SU-DHL-6 (cell line): ENCODE measurements around the gene MAML3.

Source experiments
- H2AFZ ChIP-seq: fragments of 200-600 bp; sonication (generic); 2 replicates; pipeline ENCODE4 v1.6.1; 2014; ENCODE audit warnings: low read depth, mild to moderate bottlenecking, moderate library complexity, mixed read lengths, antibody characterized with exemption, low read length; ENCODE audit not compliant: severe bottlenecking
- H3F3A ChIP-seq: fragments of 200-600 bp; shearing (Covaris generic); 2 replicates; pipeline ENCODE4 v1.6.0; 2016; ENCODE audit warnings: antibody characterized with exemption, mild to moderate bottlenecking; ENCODE audit not compliant: insufficient read depth
- H3K27ac ChIP-seq: fragments of 200-600 bp; sonication (generic); 2 replicates; pipeline ENCODE4 v1.5.1; 2016; ENCODE audit warnings: low read depth, mild to moderate bottlenecking, low read length, moderate library complexity, mixed read lengths
- H3K27me3 ChIP-seq: fragments of 200-600 bp; sonication (generic), shearing (Covaris generic); 2 replicates; pipeline ENCODE4 v1.6.0; 2014; ENCODE audit warnings: mild to moderate bottlenecking, low read length
- H3K36me3 ChIP-seq: fragments of 200-600 bp; sonication (generic); 2 replicates; pipeline ENCODE4 v1.6.1; 2014; ENCODE audit warnings: mild to moderate bottlenecking, low read length, mixed read lengths
- H3K4me2 ChIP-seq: fragments of 300-600, 200-600 bp; shearing (Covaris generic), sonication (generic); 2 replicates; pipeline ENCODE4 v1.6.0; 2014; ENCODE audit warnings: low read length, low read depth, mild to moderate bottlenecking; ENCODE audit not compliant: poor library complexity, severe bottlenecking
- H3K4me3 ChIP-seq: fragments of 200-600 bp; sonication (generic); 2 replicates; pipeline ENCODE4 v1.5.1; 2014; ENCODE audit warnings: antibody characterized with exemption, low read length, mild to moderate bottlenecking, mixed read lengths; ENCODE audit not compliant: insufficient read depth, poor library complexity, severe bottlenecking
- H3K79me2 ChIP-seq: fragments of 200-600 bp; sonication (generic); 2 replicates; pipeline ENCODE4 v1.6.1; 2014; ENCODE audit warnings: mild to moderate bottlenecking, low read length, moderate library complexity; ENCODE audit not compliant: insufficient read depth
- H3K9ac ChIP-seq: fragments of 200-600 bp; sonication (generic); 2 replicates; pipeline ENCODE4 v1.7.0; 2014; ENCODE audit warnings: mild to moderate bottlenecking, low read length
- H3K9me2 ChIP-seq: fragments of 200-600 bp; sonication (generic); replicated peaks from 2 replicates; pipeline ENCODE4 v1.6.1; 2014; ENCODE audit warnings: low read length; ENCODE audit not compliant: insufficient read depth
- H3K9me3 ChIP-seq: fragments of 200-600 bp; sonication (generic); 2 replicates; pipeline ENCODE4 v1.6.1; 2014; ENCODE audit warnings: low read length, mixed read lengths; ENCODE audit not compliant: insufficient read depth
- H4K20me1 ChIP-seq: fragments of 200-600 bp; sonication (generic); 2 replicates; pipeline ENCODE4 v1.6.1; 2014; ENCODE audit warnings: low read depth, mild to moderate bottlenecking, antibody characterized with exemption, low read length, moderate library complexity, mixed read lengths
- EZH2phosphoT487 ChIP-seq: fragments of 200-600 bp; sonication (generic), shearing (Covaris generic); conservative IDR thresholded peaks from 2 replicates; pipeline ENCODE4 v1.6.1; 2018; ENCODE audit warnings: mild to moderate bottlenecking, antibody characterized with exemption, low read length, moderate library complexity, mixed read lengths
- TF ChIP-seq, protein P1 (sequence below): fragments of 200-600 bp; sonication (generic); IDR thresholded peaks from one replicate; pipeline ENCODE4 v1.5.1; 2017; ENCODE audit warnings: antibody characterized with exemption, mild to moderate bottlenecking, low read length, moderate library complexity; ENCODE audit not compliant: insufficient read depth, poor library complexity, severe bottlenecking

Gene MAML3

DNA sequence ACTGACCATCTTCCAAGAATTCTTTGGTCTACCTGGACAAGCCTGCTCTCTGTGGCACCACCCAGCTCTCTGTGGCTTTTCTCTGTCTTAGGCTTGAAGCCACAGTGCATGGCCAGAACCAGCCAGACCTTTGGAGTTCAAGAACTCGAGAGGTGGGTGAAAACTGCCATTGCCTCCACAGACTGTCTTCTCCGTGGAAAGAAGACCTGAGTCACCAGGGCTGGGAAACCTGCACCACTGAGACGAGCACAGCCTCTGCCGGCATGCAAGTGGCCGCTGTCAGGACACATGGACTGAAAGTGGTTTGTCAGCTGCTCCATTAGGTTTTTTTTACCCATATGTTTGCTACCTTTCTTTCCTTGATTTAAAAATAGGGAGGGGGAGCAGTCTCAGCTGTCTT, 413.9 kb downstream of the MAML3 start:
- Histone ChIP-seq H3K4me2 (no peak overlapping the region), H3K27me3 (no peaks in the 10 kb centered on the region), H3K79me2 (no peaks in the 10 kb centered on the region), H2AFZ (no peak overlapping the region), H3K9me2 (no peaks in the 10 kb centered on the region), H3K9ac (no peak overlapping the region), H3K4me3 (no peak overlapping the region), H4K20me1 (no peaks in the 10 kb centered on the region), H3F3A (no peaks in the 10 kb centered on the region), H3K27ac (no peak overlapping the region), H3K9me3 (no peaks in the 10 kb centered on the region), H3K36me3 (no peaks in the 10 kb centered on the region)
- TF ChIP-seq, protein P1, sequence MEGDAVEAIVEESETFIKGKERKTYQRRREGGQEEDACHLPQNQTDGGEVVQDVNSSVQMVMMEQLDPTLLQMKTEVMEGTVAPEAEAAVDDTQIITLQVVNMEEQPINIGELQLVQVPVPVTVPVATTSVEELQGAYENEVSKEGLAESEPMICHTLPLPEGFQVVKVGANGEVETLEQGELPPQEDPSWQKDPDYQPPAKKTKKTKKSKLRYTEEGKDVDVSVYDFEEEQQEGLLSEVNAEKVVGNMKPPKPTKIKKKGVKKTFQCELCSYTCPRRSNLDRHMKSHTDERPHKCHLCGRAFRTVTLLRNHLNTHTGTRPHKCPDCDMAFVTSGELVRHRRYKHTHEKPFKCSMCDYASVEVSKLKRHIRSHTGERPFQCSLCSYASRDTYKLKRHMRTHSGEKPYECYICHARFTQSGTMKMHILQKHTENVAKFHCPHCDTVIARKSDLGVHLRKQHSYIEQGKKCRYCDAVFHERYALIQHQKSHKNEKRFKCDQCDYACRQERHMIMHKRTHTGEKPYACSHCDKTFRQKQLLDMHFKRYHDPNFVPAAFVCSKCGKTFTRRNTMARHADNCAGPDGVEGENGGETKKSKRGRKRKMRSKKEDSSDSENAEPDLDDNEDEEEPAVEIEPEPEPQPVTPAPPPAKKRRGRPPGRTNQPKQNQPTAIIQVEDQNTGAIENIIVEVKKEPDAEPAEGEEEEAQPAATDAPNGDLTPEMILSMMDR: no peak
- no peak for TF ChIP-seq EZH2phosphoT487

- no peaks in the 10 kb centered on the region for H4K20me1 ChIP-seq
- H3K36me3 ChIP-seq: no peaks in the 10 kb centered on the region
- H3K9ac ChIP-seq: no peak overlapping the region
- H3K79me2 ChIP-seq: no peaks in the 10 kb centered on the region
- H2AFZ ChIP-seq: no peak overlapping the region
- H3K27ac ChIP-seq: no peak overlapping the region
- no peak overlapping the region for H3K4me2 ChIP-seq
- TF ChIP-seq EZH2phosphoT487: no peak
- TF ChIP-seq, protein P1: no peak
- no peaks in the 10 kb centered on the region for H3K9me3 ChIP-seq
- H3K4me3 ChIP-seq: no peak overlapping the region
- no peaks in the 10 kb centered on the region for H3K27me3 ChIP-seq
- no peaks in the 10 kb centered on the region for H3F3A ChIP-seq
- no peaks in the 10 kb centered on the region for H3K9me2 ChIP-seq
Observed at GRCh38 chr4:139738846-139739613, 415.0 kb downstream of the MAML3 start.

GRCh38 chr4:139736661-139737060, 417.3 kb downstream of the MAML3 start:
- Histone ChIP-seq H3F3A (no peaks in the 10 kb centered on the region), H3K27ac (no peak overlapping the region), H2AFZ (no peak overlapping the region), H3K79me2 (no peaks in the 10 kb centered on the region), H3K9ac (no peak overlapping the region), H3K27me3 (no peaks in the 10 kb centered on the region), H3K36me3 (no peaks in the 10 kb centered on the region), H4K20me1 (no peaks in the 10 kb centered on the region), H3K4me3 (no peak overlapping the region), H3K4me2 (no peak overlapping the region), H3K9me2 (no peaks in the 10 kb centered on the region), H3K9me3 (no peaks in the 10 kb centered on the region)
- TF ChIP-seq, protein P1: no peak
- no peak for TF ChIP-seq EZH2phosphoT487
